ENCODE data around the gene NREP. TPM values are rescaled to one million over a fixed set of nuclear protein-coding genes. Genes with fewer than 3 reads are reported as not detected.

NREP gene
- total and polyA plus RNA-seq, 10 of the 15 experiments (the other 5 are each of a cell fraction or from before 2014, with no cell fraction given) = 20.6 to 117 (median 32.2) TPM

DNA sequence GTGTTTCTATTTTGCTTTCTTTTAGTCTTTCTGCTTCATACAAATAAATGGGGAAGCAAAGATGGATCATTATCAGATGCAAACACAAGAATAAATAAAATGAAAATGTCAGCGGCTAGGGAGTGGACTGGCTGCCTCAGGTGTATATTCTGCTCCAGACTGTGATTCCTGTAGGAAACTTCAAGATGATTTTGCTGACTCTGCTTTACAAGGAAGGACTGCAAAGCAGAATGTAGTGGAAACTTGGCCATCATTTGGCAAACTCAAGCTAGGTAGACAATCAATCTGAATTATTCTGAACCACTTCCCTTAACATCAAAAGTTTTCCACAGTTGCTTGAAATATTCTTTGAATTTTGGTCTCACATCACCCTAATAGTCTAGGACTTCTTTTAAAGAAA is 38.1 kb upstream of the NREP start (continued):
- TF ChIP-seq, protein P1, sequence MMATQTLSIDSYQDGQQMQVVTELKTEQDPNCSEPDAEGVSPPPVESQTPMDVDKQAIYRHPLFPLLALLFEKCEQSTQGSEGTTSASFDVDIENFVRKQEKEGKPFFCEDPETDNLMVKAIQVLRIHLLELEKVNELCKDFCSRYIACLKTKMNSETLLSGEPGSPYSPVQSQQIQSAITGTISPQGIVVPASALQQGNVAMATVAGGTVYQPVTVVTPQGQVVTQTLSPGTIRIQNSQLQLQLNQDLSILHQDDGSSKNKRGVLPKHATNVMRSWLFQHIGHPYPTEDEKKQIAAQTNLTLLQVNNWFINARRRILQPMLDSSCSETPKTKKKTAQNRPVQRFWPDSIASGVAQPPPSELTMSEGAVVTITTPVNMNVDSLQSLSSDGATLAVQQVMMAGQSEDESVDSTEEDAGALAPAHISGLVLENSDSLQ (IDR thresholded peaks at IDR 0.05) = no peak
- TF ChIP-seq KDM1A (IDR thresholded peaks at IDR 0.05; ENCODE audit: borderline replicate concordance) = no peak
- TF ChIP-seq HCFC1 (IDR thresholded peaks at IDR 0.05; ENCODE audit: low read length) = no peak
- no peak for TF ChIP-seq MXI1 (IDR thresholded peaks at IDR 0.05; ENCODE audit: low read depth, low read length)
- TF ChIP-seq STAT3 (IDR thresholded peaks at IDR 0.05; ENCODE audit: low read depth, low read length) = no peak
- TF ChIP-seq, protein P2, sequence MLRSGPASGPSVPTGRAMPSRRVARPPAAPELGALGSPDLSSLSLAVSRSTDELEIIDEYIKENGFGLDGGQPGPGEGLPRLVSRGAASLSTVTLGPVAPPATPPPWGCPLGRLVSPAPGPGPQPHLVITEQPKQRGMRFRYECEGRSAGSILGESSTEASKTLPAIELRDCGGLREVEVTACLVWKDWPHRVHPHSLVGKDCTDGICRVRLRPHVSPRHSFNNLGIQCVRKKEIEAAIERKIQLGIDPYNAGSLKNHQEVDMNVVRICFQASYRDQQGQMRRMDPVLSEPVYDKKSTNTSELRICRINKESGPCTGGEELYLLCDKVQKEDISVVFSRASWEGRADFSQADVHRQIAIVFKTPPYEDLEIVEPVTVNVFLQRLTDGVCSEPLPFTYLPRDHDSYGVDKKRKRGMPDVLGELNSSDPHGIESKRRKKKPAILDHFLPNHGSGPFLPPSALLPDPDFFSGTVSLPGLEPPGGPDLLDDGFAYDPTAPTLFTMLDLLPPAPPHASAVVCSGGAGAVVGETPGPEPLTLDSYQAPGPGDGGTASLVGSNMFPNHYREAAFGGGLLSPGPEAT (IDR thresholded peaks at IDR 0.05; ENCODE audit: low read depth) = no peak
- no peak for TF ChIP-seq BCL11A (IDR thresholded peaks at IDR 0.05; ENCODE audit: low read depth, low read length)
- no peak for TF ChIP-seq TCF3 (IDR thresholded peaks at IDR 0.05; ENCODE audit: borderline replicate concordance, insufficient read depth, low read depth, low read length)
- TF ChIP-seq POU2F2 (IDR thresholded peaks at IDR 0.05; ENCODE audit: borderline replicate concordance, low read depth, low read length) = no peak

DNA sequence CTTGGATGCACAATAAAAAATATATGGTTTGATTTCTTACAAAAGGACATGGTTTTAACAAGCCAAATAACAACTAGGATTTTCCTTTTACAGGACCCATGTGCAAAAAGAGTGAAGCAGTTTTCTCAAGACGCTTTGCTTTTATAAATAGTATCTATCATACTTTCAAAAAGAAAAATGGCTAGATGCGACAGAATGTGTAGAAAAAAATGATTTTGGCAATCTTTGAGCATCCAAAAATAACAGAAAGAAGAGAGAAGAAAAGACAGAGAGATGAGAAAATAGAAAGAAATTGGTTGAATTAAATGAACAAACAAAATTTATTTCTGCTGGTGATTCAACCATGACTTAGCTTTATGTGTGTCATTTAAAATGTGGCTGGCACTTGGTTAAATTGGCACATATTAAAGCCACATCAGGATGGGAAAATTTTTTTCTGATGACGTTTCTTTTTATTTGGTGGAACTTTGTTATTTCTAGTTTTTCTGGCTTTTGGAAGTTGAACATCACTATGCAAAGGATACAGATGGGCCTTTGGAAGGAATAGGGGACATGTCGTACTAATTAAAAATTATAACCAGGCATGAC is 35.6 kb upstream of the NREP start:
- WGBS (ENCODE audit: insufficient coverage, insufficient replicate concordance, low lambda C conversion rate, missing lambda C conversion rate) = 20% methylated on average over 4 of the region's 4 CpGs
- FAIRE-seq (no peak), DNase-seq (ENCODE audit: low read depth, low spot score) (no peak), ATAC-seq (no peak)
- CTCF ChIA-PET = interaction anchor here (1.2 kb wide), 1 partner anchor 28 kb away, joined by 4 read pairs; no protein-coding TSS in a partner anchor
- H3K4me3 ChIP-seq = no peak overlapping the region
- no peak overlapping the region for H3K27ac ChIP-seq (ENCODE audit: control insufficient read depth, insufficient read depth)
- H3K79me2 ChIP-seq (ENCODE audit: control insufficient read depth, insufficient read depth, low read length) = no peaks in the 10 kb centered on the region
- no peaks in the 10 kb centered on the region; the same call in 2 of the 3 replicates for H3K9me3 ChIP-seq (replicated peaks; ENCODE audit: control insufficient read depth, insufficient read depth, low read length)
- no peak overlapping the region for H2AFZ ChIP-seq (ENCODE audit: control insufficient read depth, low read depth, low read length)
- RAD21 ChIA-PET (ENCODE audit: unreplicated experiment) = no interaction called here
- POLR2A ChIA-PET = no interaction called here
- H3K27me3 ChIP-seq (replicated peaks in 1 of 2; ENCODE audit: control insufficient read depth in 2 of 2, insufficient read depth in 2 of 2, low read length in 1 of 2) = no peaks in the 10 kb centered on the region
- no peaks in the 10 kb centered on the region for H3K4me1 ChIP-seq (ENCODE audit: control insufficient read depth, insufficient read depth, low read length)
- SMC1A ChIA-PET (ENCODE audit: uncharacterized antibody, unreplicated experiment) = interaction anchor here (1.6 kb wide), 1 partner anchor 22 kb away, joined by 3 read pairs; no protein-coding TSS in a partner anchor
- H3K36me3 ChIP-seq (ENCODE audit: control insufficient read depth in 2 of 2, insufficient read depth in 2 of 2, low read length in 1 of 2) = no peaks in the 10 kb centered on the region
- in situ Hi-C loops (cut with MboI) (no loop called here), intact Hi-C loops (cut with micrococcal nuclease; ENCODE audit: unreplicated experiment) (no loop called here)
- BruUV-seq (replicated peaks) = no TSS peak
- H3K9ac ChIP-seq (ENCODE audit: control insufficient read depth, insufficient read depth, low read length) = no peak overlapping the region
- H3K4me2 ChIP-seq (ENCODE audit: control insufficient read depth, insufficient read depth) = no peak overlapping the region
- no peaks in the 10 kb centered on the region for H4K20me1 ChIP-seq (ENCODE audit: control insufficient read depth, insufficient read depth)
- TF ChIP-seq SP1 (IDR thresholded peaks at IDR 0.05; ENCODE audit: low read depth, low read length) (no peak), EGR1 (IDR thresholded peaks at IDR 0.05; ENCODE audit: borderline replicate concordance in 1 of 2, low read depth in 2 of 2, low read length in 2 of 2) (no peak), NFXL1 (IDR thresholded peaks at IDR 0.05; ENCODE audit: borderline replicate concordance) (no peak), NR2F1 (conservative IDR thresholded peaks at IDR 0.05) (no peak), NFIC (IDR thresholded peaks at IDR 0.05; ENCODE audit: low read depth, low read length) (no peak), BCL11A (IDR thresholded peaks at IDR 0.05; ENCODE audit: low read depth, low read length) (no peak), IRF4 (IDR thresholded peaks at IDR 0.05; ENCODE audit: low read depth, low read length) (no peak)
- TF ChIP-seq, protein P3, sequence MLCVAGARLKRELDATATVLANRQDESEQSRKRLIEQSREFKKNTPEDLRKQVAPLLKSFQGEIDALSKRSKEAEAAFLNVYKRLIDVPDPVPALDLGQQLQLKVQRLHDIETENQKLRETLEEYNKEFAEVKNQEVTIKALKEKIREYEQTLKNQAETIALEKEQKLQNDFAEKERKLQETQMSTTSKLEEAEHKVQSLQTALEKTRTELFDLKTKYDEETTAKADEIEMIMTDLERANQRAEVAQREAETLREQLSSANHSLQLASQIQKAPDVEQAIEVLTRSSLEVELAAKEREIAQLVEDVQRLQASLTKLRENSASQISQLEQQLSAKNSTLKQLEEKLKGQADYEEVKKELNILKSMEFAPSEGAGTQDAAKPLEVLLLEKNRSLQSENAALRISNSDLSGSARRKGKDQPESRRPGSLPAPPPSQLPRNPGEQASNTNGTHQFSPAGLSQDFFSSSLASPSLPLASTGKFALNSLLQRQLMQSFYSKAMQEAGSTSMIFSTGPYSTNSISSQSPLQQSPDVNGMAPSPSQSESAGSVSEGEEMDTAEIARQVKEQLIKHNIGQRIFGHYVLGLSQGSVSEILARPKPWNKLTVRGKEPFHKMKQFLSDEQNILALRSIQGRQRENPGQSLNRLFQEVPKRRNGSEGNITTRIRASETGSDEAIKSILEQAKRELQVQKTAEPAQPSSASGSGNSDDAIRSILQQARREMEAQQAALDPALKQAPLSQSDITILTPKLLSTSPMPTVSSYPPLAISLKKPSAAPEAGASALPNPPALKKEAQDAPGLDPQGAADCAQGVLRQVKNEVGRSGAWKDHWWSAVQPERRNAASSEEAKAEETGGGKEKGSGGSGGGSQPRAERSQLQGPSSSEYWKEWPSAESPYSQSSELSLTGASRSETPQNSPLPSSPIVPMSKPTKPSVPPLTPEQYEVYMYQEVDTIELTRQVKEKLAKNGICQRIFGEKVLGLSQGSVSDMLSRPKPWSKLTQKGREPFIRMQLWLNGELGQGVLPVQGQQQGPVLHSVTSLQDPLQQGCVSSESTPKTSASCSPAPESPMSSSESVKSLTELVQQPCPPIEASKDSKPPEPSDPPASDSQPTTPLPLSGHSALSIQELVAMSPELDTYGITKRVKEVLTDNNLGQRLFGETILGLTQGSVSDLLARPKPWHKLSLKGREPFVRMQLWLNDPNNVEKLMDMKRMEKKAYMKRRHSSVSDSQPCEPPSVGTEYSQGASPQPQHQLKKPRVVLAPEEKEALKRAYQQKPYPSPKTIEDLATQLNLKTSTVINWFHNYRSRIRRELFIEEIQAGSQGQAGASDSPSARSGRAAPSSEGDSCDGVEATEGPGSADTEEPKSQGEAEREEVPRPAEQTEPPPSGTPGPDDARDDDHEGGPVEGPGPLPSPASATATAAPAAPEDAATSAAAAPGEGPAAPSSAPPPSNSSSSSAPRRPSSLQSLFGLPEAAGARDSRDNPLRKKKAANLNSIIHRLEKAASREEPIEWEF (IDR thresholded peaks at IDR 0.05; ENCODE audit: insufficient replicate concordance, low read depth, low read length) = no peak

All from GM12878 (cell line).